Measurements from ENCODE around the gene OTOGL.

Gene OTOGL

DNA sequence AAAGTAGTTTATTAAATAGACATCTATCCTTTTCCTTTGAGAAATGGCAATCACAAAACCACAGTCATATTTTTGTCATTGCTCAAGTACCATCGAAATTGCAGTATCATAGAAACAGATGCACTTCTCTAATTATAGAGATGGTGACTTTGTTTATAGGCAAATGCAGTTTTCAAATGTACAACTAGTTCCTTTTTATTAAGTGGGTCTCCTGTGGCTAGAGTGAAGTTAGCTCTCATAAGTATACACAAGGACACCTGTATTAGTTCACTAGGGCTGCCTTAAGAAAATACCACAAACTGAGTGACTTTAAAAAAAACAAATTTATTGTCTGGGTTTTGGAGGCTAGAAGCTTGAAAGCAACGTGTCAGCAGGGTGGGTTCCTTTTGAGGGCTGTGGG lies 62.8 kb downstream of the OTOGL start:
- TF ChIP-seq ZNF565 (CRISPR knock-in tag; conservative IDR thresholded peaks at IDR 0.05; ENCODE audit: low read depth) (no peak), OSR1 (CRISPR knock-in tag; IDR thresholded peaks at IDR 0.05) (no peak), TOX (CRISPR knock-in tag; IDR thresholded peaks at IDR 0.05; ENCODE audit: borderline replicate concordance) (no peak), ESRRG (CRISPR knock-in tag; IDR thresholded peaks at IDR 0.05) (no peak), ZNF70 (CRISPR knock-in tag; IDR thresholded peaks at IDR 0.05) (no peak), RARB (CRISPR knock-in tag; IDR thresholded peaks at IDR 0.05) (no peak), ZC3H10 (CRISPR knock-in tag; IDR thresholded peaks at IDR 0.05) (no peak), ZFP3 (CRISPR knock-in tag; IDR thresholded peaks at IDR 0.05) (no peak), ISL1 (CRISPR knock-in tag; IDR thresholded peaks at IDR 0.05) (no peak), PPARA (CRISPR knock-in tag; IDR thresholded peaks at IDR 0.05; ENCODE audit: borderline replicate concordance) (no peak), TCF4 (CRISPR knock-in tag; IDR thresholded peaks at IDR 0.05; ENCODE audit: borderline replicate concordance) (no peak), GLIS3 (CRISPR knock-in tag; IDR thresholded peaks at IDR 0.05) (no peak), SNAI2 (CRISPR knock-in tag; IDR thresholded peaks at IDR 0.05) (no peak), ZFP30 (CRISPR knock-in tag; IDR thresholded peaks at IDR 0.05) (no peak)
- TF ChIP-seq, protein P1, sequence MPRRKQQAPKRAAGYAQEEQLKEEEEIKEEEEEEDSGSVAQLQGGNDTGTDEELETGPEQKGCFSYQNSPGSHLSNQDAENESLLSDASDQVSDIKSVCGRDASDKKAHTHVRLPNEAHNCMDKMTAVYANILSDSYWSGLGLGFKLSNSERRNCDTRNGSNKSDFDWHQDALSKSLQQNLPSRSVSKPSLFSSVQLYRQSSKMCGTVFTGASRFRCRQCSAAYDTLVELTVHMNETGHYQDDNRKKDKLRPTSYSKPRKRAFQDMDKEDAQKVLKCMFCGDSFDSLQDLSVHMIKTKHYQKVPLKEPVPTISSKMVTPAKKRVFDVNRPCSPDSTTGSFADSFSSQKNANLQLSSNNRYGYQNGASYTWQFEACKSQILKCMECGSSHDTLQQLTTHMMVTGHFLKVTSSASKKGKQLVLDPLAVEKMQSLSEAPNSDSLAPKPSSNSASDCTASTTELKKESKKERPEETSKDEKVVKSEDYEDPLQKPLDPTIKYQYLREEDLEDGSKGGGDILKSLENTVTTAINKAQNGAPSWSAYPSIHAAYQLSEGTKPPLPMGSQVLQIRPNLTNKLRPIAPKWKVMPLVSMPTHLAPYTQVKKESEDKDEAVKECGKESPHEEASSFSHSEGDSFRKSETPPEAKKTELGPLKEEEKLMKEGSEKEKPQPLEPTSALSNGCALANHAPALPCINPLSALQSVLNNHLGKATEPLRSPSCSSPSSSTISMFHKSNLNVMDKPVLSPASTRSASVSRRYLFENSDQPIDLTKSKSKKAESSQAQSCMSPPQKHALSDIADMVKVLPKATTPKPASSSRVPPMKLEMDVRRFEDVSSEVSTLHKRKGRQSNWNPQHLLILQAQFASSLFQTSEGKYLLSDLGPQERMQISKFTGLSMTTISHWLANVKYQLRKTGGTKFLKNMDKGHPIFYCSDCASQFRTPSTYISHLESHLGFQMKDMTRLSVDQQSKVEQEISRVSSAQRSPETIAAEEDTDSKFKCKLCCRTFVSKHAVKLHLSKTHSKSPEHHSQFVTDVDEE (CRISPR knock-in tag; IDR thresholded peaks at IDR 0.05), result no peak
- TF ChIP-seq, protein P2, sequence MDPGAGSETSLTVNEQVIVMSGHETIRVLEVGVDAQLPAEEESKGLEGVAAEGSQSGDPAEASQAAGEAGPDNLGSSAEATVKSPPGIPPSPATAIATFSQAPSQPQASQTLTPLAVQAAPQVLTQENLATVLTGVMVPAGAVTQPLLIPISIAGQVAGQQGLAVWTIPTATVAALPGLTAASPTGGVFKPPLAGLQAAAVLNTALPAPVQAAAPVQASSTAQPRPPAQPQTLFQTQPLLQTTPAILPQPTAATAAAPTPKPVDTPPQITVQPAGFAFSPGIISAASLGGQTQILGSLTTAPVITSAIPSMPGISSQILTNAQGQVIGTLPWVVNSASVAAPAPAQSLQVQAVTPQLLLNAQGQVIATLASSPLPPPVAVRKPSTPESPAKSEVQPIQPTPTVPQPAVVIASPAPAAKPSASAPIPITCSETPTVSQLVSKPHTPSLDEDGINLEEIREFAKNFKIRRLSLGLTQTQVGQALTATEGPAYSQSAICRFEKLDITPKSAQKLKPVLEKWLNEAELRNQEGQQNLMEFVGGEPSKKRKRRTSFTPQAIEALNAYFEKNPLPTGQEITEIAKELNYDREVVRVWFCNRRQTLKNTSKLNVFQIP (CRISPR knock-in tag; IDR thresholded peaks at IDR 0.05; ENCODE audit: borderline replicate concordance, low read depth), result no peak
- TF ChIP-seq, protein P3, sequence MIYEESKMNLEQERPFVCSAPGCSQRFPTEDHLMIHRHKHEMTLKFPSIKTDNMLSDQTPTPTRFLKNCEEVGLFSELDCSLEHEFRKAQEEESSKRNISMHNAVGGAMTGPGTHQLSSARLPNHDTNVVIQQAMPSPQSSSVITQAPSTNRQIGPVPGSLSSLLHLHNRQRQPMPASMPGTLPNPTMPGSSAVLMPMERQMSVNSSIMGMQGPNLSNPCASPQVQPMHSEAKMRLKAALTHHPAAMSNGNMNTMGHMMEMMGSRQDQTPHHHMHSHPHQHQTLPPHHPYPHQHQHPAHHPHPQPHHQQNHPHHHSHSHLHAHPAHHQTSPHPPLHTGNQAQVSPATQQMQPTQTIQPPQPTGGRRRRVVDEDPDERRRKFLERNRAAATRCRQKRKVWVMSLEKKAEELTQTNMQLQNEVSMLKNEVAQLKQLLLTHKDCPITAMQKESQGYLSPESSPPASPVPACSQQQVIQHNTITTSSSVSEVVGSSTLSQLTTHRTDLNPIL (CRISPR knock-in tag; IDR thresholded peaks at IDR 0.05; ENCODE audit: low read depth), result no peak
- TF ChIP-seq, protein P4, sequence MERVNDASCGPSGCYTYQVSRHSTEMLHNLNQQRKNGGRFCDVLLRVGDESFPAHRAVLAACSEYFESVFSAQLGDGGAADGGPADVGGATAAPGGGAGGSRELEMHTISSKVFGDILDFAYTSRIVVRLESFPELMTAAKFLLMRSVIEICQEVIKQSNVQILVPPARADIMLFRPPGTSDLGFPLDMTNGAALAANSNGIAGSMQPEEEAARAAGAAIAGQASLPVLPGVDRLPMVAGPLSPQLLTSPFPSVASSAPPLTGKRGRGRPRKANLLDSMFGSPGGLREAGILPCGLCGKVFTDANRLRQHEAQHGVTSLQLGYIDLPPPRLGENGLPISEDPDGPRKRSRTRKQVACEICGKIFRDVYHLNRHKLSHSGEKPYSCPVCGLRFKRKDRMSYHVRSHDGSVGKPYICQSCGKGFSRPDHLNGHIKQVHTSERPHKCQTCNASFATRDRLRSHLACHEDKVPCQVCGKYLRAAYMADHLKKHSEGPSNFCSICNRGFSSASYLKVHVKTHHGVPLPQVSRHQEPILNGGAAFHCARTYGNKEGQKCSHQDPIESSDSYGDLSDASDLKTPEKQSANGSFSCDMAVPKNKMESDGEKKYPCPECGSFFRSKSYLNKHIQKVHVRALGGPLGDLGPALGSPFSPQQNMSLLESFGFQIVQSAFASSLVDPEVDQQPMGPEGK (CRISPR knock-in tag; IDR thresholded peaks at IDR 0.05; ENCODE audit: borderline replicate concordance), result no peak
- no peak for ATAC-seq

DNA sequence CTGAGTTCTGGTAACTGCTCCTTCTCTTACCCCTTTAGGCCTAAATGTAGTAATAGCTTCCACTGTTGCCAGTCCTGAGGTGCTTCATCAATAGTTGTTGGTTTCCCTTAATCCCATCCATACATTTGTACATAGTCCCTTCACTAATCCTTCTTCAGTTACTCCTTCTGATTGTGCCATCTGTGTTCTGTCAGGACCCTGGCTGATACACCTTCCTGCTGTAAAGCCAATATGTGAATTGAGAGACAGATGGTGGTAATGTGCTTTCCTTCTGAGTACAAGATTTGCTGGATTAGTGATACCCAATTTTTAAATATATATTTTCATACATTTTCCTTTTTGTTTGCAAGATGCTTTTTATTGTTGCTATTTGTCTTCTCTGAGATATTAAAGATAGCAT lies 66.4 kb downstream of the OTOGL start:
- TF ChIP-seq CSDC2 (CRISPR knock-in tag; IDR thresholded peaks at IDR 0.05) (no peak), ZFP30 (CRISPR knock-in tag; IDR thresholded peaks at IDR 0.05) (no peak), ZFP3 (CRISPR knock-in tag; IDR thresholded peaks at IDR 0.05) (no peak), ZC3H10 (CRISPR knock-in tag; IDR thresholded peaks at IDR 0.05) (no peak), GLIS3 (CRISPR knock-in tag; IDR thresholded peaks at IDR 0.05) (no peak), SNAI2 (CRISPR knock-in tag; IDR thresholded peaks at IDR 0.05) (no peak), OSR1 (CRISPR knock-in tag; IDR thresholded peaks at IDR 0.05) (no peak), BACH2 (CRISPR knock-in tag; IDR thresholded peaks at IDR 0.05; ENCODE audit: borderline replicate concordance) (no peak), TCF4 (CRISPR knock-in tag; IDR thresholded peaks at IDR 0.05; ENCODE audit: borderline replicate concordance) (no peak), ZNF8 (CRISPR knock-in tag; IDR thresholded peaks at IDR 0.05) (no peak), TOX (CRISPR knock-in tag; IDR thresholded peaks at IDR 0.05; ENCODE audit: borderline replicate concordance) (no peak), PPARA (CRISPR knock-in tag; IDR thresholded peaks at IDR 0.05; ENCODE audit: borderline replicate concordance) (no peak)
- TF ChIP-seq, protein P1 (CRISPR knock-in tag; IDR thresholded peaks at IDR 0.05), result no peak
- ATAC-seq, result no peak
